Heart left ventricle (tissue), 16 donors: ENCODE data around the gene AHCYL2. TPM values are rescaled to one million over a fixed set of nuclear protein-coding genes. Genes with fewer than 3 reads are reported as not detected.
"Not testable (repeated sequence)": the region's sequence is repeated elsewhere in the genome, so short reads cannot be mapped to it uniquely, and the experiment has no call there.

ENCODE experiments used
- ATAC-seq, 4 donors: fragments of 200-7000 bp; cut with Tn5 transposase; one replicate each; pipeline ENCODE4 v1.9.1; 2020 to 2022; ENCODE audit warnings: moderate library complexity in 4 of 4, mild to moderate bottlenecking in 3 of 4, moderate number of reproducible peaks in 1 of 4
- DNase-seq, 5 donors: peaks; one replicate each; pipeline ENCODE4 v3.0.0-alpha.2; 2020
- H3K27ac ChIP-seq, 12 donors: fragments of 200-600 bp; sonication (generic) in 4 of 12; one replicate each; pipeline versions ENCODE4 v1.5.0 to v1.8.0; 2016 to 2022; ENCODE audit warnings: mild to moderate bottlenecking in 2 of 12
- H3K27me3 ChIP-seq, 9 donors: fragments of 200-600 bp; sonication (generic) in 2 of 9; one replicate each; pipeline versions ENCODE4 v1.5.1 to v1.8.0; 2016 to 2022; ENCODE audit warnings: mild to moderate bottlenecking in 3 of 9
- H3K36me3 ChIP-seq, 9 donors: fragments of 200-600 bp; sonication (generic) in 2 of 9; one replicate each; pipeline versions ENCODE4 v1.5.0 to v1.8.0; 2018 to 2022; ENCODE audit warnings: mild to moderate bottlenecking in 2 of 9
- H3K4me1 ChIP-seq, 12 donors: fragments of 200-600 bp; sonication (generic) in 4 of 12; one replicate each; pipeline versions ENCODE4 v1.5.0 to v1.8.0; 2016 to 2022; ENCODE audit warnings: mild to moderate bottlenecking in 3 of 12
- H3K4me3 ChIP-seq, 12 donors: fragments of 200-600 bp; sonication (generic) in 4 of 12; one replicate each; pipeline versions ENCODE4 v1.5.0 to v1.8.0; 2017 to 2022; ENCODE audit warnings: mild to moderate bottlenecking in 9 of 12, moderate library complexity in 4 of 12
- H3K9me3 ChIP-seq, 12 donors: fragments of 200-600 bp; sonication (generic) in 4 of 12; one replicate each; pipeline versions ENCODE4 v1.5.0 to v1.8.0; 2016 to 2022; ENCODE audit warnings: mild to moderate bottlenecking in 1 of 12
- CTCF ChIP-seq, 12 donors: fragments of 200-600 bp; sonication (generic) in 4 of 12; IDR thresholded peaks; one replicate each; pipeline versions ENCODE4 v1.5.0 to v1.8.0; 2018 to 2022; ENCODE audit warnings: antibody characterized with exemption in 12 of 12, mild to moderate bottlenecking in 5 of 12
- POLR2A ChIP-seq, 2 donors: fragments of 450-650 bp; IDR thresholded peaks; one replicate each; pipeline ENCODE4 v1.6.1; 2017; ENCODE audit warnings: antibody characterized with exemption in 2 of 2, mild to moderate bottlenecking in 2 of 2, moderate library complexity in 2 of 2
- WGBS, 4 donors: extraction: QIAGEN DNeasy Blood & Tissue Kit in 2 of 4; methylation state at CpG; one replicate each; pipeline versions ENCODE4 v1.1.5 to v1.1.7; 2013 to 2018; 5-methylcytosine and 5-hydroxymethylcytosine counted together
- intact Hi-C, 10 donors: fragments of 100-400 bp; cut with DNase I; formaldehyde crosslinking; loops; one replicate each; pipeline versions ENCODE4 v1.11.1 to v1.14.2; 2022
- polyA plus RNA-seq, 2 donors: library from polyadenylated mRNA; stranded (reverse); fragments of 200-250 nt; gene quantifications; one replicate each; pipeline ENCODE4 v1.2.3, GENCODE V29; 2013
- total RNA-seq, 9 donors: library from RNA; depleted of rRNA in 2 of 9; stranded (reverse); fragments of >200 nt in 2 of 9; fragmentation: NEBNext Ultra II Directional in 3 of 9; extraction: Animal tissue kit (Norgen Biotek cat#: 25700) in 3 of 9; gene quantifications; one replicate each; pipeline versions ENCODE4 v1.1.0 to v1.2.4, GENCODE V29; 2016 to 2023
- donor health status: ischemic (EF 13 %, LVEDD 7.1; RV severe dilation, severe dysfunction).
- donor health status: healthy with polysubstance abuse.
- donor health status: DM: no; HTN: yes; CAD: no.
- donor health status: DM: no; HTN: no; CAD: no.
- donor health status: ischemic (EF 25% LVEDD 6.9; RV normal size, moderate dysfunction).
- donor health status: ischemic (EF 25% LVEDD 5.7; RV mildly dilated, moderate dysfunction).
- donor health status: healthy.
- donor health status: DM: yes; HTN: yes; CAD: no.
- donor health status: ischemic (EF 35%, LVEDD 5.7; RV mildly dilated, moderate dysfunction).
- donor health status: nonischemic (EF 11% LVEDD 7.7; RV severe dilation, severe dysfunction).
- donor health status: DM: yes; HTN: yes; CAD: no.
- donor health status: PGD.
- donor health status: ischemic (EF 29% LVEDD 5.4; RV normal size, mild dysfunction).
- donor health status: nonischemic (EF 23%, LVEDD 6.1; RV moderate dilation, normal function).

Gene AHCYL2
- total and polyA plus RNA-seq, 11 donors, result 1.3 to 7.6 (median 6.2) TPM

- H3K4me1 ChIP-seq, result peaks cover 0 to 16% (median 0%) of the 10 kb centered on the region in 12 donors
- no peaks in the 10 kb centered on the region for H3K9me3 ChIP-seq
- H3K27ac ChIP-seq, result no peak overlapping the region
- DNase-seq, result peak; percentile 81 to 92 (median 84)
- no peak overlapping the region for H3K4me3 ChIP-seq
- H3K27me3 ChIP-seq, result peaks cover 0 to 6% (median 0%) of the 10 kb centered on the region in 9 donors
- no peaks in the 10 kb centered on the region for H3K36me3 ChIP-seq
- intact Hi-C loops, result loop anchor here in 9 of 10 donors (1.0 to 10.0 kb wide), 11 partner anchors 78 to 606 kb away; no protein-coding TSS in a partner anchor
- 13 to 17% (median 14%) methylated on average over 8 to 9 of the region's 9 CpGs for WGBS, 4 donors
- TF ChIP-seq POLR2A (IDR thresholded peaks at IDR 0.05) (no peak), CTCF (IDR thresholded peaks at IDR 0.05) (peak; percentile 81 to 96 (median 92))
- ATAC-seq, result peak; percentile 81 to 92 (median 90)
Observed at GRCh38 chr7:129218514-129219062, 6.2 kb upstream of the AHCYL2 start.

- not testable (repeated sequence) for H3K4me3 ChIP-seq, ATAC-seq, H3K27me3 ChIP-seq, H3K9me3 ChIP-seq, DNase-seq, H3K27ac ChIP-seq, H3K36me3 ChIP-seq
- intact Hi-C loops, result loop anchor here in 8 of 10 donors (2.0 to 10.0 kb wide), 8 partner anchors 78 to 606 kb away; no protein-coding TSS in a partner anchor
- WGBS, 4 donors, result 87 to 94% (median 88%) methylated on average over 4 of the region's 4 CpGs
- H3K4me1 ChIP-seq, result peaks cover 0 to 21% (median 4%) of the 10 kb centered on the region in 12 donors
Observed at GRCh38 chr7:129219166-129219565, 5.7 kb upstream of the AHCYL2 start.

GRCh38 chr7:129222064-129222463 lies 2.8 kb upstream of the AHCYL2 start:
- Histone ChIP-seq H3K27me3 (peaks cover 0 to 6% (median 0%) of the 10 kb centered on the region in 9 donors), H3K4me3 (peak overlapping the region in 1 of 12 donors; percentile 15), H3K4me1 (peaks cover 0 to 35% (median 9%) of the 10 kb centered on the region in 12 donors), H3K9me3 (no peaks in the 10 kb centered on the region), H3K36me3 (no peaks in the 10 kb centered on the region), H3K27ac (no peak overlapping the region)
- intact Hi-C loops, result loop anchor here in 6 of 10 donors (5.0 to 10.0 kb wide), 5 partner anchors 75 to 423 kb away; partner anchors contain the start of gene NRF1 (in 4 of the 6)
- TF ChIP-seq POLR2A (IDR thresholded peaks at IDR 0.05) (no peak), CTCF (IDR thresholded peaks at IDR 0.05) (no peak)
- no peak for ATAC-seq
- no peak for DNase-seq
- WGBS, 4 donors, result 24 to 41% (median 33%) methylated on average over 4 of the region's 4 CpGs

GRCh38 chr7:129225206-129225930 lies 538 bp downstream of the AHCYL2 start:
- Histone ChIP-seq H3K27ac (peak overlapping the region; percentile 36 to 98 (median 94)), H3K36me3 (no peaks in the 10 kb centered on the region), H3K9me3 (no peaks in the 10 kb centered on the region), H3K4me1 (peaks cover 0 to 31% (median 9%) of the 10 kb centered on the region in 12 donors), H3K27me3 (no peaks in the 10 kb centered on the region), H3K4me3 (peak overlapping the region; percentile 71 to 99 (median 85))
- ATAC-seq (peak in 2 of 4 donors; percentile 48 to 49), DNase-seq (peak; percentile 38 to 74 (median 54))
- 0 to 2% (median 1%) methylated on average over 22 to 60 of the region's 60 CpGs for WGBS, 4 donors
- TF ChIP-seq POLR2A (IDR thresholded peaks at IDR 0.05) (peak in 1 of 2 donors; percentile 12), CTCF (IDR thresholded peaks at IDR 0.05) (no peak)
- intact Hi-C loops, result loop anchor here in 3 of 10 donors (10.0 kb wide), 2 partner anchors 389 to 419 kb away; partner anchors contain the start of gene NRF1 (in 2 of the 3)
